ENCODE measurements around the gene APBA1.

APBA1 gene

DNA sequence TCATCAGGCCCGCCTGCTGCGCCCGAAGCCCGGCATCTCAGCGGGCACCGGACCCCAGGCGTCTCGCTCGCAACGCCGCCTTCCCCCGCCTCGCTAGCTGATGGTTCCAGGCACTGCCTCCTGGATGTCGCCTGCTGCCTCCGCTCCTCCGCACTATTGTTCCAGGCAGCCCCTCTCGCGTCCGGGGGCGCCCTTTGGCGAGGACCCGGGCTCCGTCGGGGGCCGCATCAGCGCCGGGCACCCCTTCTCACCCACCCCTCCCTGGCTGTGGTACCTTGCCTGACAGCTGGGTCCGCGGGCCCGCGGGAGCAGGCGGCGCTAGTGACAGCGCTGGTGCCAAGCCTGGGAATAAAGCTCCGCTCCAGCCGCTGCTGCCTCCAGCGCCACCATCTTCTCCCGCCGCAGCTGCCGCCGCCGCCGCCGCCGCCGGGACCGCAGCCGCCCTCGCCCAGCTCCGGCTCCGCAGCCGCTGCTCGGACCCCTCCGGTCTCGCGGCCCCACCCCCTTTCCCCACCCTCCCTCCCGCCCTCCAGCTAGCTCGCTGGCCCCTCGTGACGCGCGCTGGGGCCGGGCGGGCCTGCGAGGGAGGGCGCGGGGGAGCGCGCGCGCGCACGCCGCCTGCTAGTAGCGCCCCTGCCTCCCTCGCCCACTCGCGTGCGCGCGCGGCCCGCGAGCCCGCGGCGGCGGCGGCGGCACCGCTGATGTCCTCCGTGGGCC lies at the start of gene APBA1:
Gene APBA1, minus strand, starts transcription at position 493 of the 717 bp plus-strand sequence.
- DNase-seq (ENCODE audit: low read depth) = peak; percentile 24

GRCh38 chr9:69719983-69720382 lies 47.8 kb upstream of the APBA1 start:
- no peak for DNase-seq (ENCODE audit: low read depth)

- no peak for DNase-seq (ENCODE audit: low read depth)
These were observed 47.2 kb upstream of the APBA1 start for GRCh38 chr9:69719367-69719766.

GRCh38 chr9:69718218-69718617 lies 46.0 kb upstream of the APBA1 start:
- no peak for DNase-seq (ENCODE audit: low read depth)

DNA sequence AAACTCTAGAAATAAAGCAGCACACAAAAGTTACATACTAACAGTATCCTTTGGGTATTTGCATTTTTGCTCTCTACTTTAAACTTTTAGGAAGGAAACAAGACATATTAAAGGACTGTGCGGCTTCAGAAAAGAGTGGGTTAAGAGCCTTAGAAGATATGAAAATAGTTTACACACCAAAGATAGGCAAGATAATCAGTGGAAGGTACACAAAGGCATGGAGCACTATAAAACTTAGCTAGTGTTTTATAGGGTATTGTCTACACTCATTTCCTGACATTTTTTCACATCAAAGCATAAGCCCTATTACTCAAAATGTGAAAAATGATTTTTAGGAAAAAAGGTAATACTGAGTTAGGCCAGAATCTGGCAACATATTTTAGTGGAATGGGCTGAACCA lies 43.7 kb upstream of the APBA1 start:
- no peak for DNase-seq (ENCODE audit: low read depth)

DNA sequence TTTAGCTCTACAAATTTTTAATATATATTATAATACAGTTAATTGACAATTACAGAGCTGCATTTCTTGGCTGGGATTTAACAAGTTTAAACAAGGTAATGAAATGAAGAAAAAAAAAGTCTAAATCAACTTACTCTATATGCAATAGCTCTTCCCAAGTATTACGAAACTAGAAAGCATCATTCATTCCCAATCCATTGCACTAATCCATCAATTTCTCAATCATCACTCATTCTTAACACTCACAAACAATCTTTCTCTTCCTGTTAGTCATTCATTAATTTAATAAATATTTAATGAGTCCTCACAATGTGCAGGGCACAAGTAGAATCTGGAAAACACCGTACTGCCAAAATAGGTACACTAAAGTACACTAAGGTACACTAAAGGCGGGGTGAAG lies 42.9 kb upstream of the APBA1 start:
- no peak for DNase-seq (ENCODE audit: low read depth)

DNA sequence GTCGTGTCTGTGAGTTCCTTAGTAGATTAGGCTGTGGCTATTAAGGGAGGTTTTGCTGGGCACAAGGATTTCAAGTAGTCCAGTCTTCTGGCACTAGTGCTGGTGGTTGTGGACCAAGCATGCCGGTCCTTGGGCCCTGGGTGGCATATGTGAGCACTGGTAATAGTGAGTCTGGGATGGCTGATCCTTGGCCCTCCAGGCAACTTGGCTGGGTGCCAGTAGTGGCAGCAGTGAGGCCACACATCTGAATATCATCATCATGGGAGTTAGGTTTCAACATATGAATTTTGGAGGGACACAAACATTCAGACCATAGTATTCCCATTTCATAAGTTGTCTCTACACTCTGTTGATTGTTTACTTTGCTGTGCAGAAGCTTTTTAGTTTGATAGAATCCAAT lies 25.3 kb upstream of the APBA1 start:
- DNase-seq (ENCODE audit: low read depth) = no peak

DNA sequence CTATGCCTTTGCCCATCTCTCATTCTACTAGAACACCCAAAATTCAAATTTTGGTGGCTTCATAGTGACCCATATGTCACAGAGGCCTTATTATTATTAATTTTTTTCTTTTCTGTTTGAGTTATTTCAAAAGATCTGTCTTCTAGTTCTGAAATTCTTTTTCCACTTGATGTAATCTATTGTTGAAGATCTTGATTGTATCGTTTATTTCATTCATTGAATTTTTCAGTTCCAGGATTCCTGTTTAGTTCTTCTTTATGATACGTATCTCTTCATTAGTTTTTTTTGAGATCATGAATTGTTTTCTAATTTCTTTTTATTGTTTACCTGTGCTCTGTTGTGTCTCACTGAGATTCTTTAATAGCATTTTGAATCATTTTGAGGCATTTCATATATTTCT lies 24.6 kb upstream of the APBA1 start:
- no peak for DNase-seq (ENCODE audit: low read depth)

DNA sequence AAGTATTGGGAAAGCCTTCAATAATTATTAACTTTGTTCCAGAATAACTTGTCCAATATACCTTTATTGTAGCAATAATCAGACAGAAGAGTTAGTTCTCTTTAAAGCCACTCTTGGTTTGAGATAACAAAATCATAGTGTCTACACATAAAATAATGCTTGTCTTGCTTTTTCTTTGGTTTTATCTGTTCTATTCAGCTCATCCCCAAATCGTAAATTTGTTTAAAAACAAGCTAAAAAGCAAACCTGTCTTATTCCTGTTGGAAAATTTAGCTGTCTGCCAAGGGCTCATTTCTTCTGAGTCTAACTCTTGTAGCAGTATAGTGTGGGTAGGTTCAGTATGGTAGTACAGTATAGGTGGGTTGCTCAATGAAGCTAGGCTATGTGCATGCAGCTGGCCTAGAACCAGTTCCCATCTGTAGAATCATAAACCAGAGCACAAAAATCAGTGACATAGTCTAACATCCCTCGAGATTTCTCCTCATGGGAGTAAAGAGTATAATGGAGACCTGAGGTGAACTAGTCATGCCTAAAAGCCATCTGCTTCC lies 17.9 kb upstream of the APBA1 start:
- DNase-seq (ENCODE audit: low read depth) = no peak

DNA sequence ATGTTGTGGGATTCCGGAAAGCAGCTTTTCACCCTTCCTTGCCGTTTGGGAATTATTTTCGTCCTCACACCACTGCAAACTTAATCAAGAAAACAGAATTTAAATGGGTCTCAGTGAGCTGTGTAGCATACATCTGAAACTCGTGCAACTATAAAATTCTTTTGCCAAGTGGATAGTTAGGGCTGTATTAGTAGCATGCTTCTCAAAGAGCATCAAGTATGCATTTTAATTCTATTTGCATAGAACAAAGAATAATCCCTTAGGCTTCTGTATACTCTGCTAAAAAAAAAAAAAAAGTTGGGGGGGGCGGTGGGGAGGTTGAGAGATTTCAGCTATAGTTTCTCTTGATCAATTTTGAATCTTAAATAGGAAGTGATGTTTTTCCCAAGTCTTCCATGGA lies 11.8 kb upstream of the APBA1 start:
- no peak for DNase-seq (ENCODE audit: low read depth)

- no peak for DNase-seq (ENCODE audit: low read depth)
These were observed 6.8 kb upstream of the APBA1 start for GRCh38 chr9:69678843-69679538.

- DNase-seq (ENCODE audit: low read depth) = no peak
These were observed 5.8 kb upstream of the APBA1 start for GRCh38 chr9:69677931-69678330.

DNA sequence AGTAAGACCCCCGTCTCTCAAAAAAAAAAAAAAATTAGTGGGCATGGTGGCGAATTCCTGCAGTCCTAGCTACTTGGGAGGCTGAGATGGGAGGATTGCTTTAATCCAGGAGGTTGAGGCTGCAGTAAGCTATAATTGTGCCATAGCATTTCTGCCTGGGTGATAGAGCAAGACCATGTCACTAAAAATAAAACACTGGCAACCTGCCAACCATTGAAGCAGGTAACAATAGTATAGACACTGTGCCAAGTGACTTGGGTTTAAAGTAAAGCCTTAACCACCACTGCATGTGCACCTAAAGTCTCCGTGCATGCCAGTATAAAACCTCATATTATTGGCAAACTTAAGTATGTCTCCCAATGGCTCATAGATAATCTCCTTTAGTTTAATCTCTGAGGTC lies 3.4 kb upstream of the APBA1 start:
- DNase-seq (ENCODE audit: low read depth) = no peak

DNA sequence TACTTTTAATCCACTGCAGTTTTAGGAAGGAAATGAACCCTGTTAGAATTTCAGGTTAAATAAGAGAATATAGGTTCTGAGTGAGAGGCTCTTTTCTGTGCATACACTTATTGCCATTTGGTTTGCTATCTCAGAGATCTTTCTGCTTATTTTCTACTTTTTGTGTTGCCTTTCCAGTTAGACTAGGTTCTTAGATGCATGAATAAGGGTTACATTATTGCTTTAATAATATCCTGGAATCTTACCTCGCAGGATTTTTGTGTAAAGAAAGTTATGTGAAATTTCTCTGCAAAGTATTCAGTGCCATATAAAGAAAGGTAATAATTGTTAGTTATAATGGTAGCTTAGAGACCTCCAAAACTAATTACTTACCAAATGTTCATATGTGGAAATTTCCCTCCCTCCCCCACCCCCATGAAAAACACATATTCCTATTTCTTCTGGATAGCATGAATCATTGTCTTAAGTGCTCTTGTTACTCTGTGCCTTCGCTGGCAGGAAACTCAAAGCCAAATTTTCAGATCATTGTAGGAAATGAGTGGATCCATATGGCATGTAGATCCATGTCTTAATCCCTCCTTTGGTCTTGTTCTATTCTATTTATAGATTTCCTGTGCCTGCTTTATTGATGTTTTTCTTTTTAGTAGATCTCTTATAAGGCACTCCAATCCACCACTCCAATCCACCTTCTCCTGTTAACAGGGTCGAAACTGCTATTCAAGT lies 2.7 kb upstream of the APBA1 start:
- DNase-seq (ENCODE audit: low read depth) = no peak

DNA sequence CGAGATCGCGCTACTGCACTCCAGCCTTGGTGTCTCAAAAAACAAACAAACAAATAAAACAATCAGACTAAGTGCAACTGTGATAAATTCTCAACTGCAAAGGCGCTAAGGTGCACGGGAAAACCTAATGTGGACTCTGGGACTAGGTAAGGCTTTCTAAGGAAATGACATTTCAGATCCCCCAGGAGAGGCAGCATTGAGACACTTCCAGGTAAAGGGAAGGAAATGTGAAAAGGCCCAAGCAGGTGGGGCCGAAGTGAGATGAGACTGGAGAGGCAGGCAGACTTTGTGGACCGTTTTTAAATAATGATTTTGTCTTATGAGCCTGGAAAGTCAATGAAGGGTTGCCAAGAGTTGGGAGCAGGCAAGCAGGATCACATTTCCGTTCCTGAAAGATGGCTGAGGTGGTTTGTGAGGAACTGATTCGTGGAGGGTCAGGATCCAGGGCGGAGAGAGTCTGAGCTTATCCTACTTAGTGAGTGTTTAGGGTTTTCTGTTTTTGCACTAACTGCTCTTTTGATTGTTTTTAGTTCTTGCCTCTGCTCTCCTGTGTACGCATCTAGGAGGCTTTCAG lies 2.0 kb upstream of the APBA1 start:
- no peak for DNase-seq (ENCODE audit: low read depth)

DNA sequence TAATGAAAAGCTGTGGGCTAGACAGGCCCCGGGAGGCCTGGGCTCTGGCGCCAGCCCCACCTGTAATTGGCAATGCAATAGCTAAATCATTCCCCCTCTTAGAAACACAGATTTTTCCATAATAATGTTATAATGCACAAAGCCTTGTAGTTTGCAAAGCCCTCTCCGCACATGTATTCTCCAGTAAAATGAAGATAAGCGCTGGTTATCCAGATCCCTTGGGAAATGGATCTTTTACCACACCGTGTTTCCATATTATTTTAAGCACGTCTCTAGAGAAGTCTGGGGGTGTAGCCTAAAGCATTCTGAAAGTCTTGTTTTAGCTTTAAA lies 1.1 kb upstream of the APBA1 start:
- DNase-seq (ENCODE audit: low read depth) = no peak

GRCh38 chr9:69672596-69673310 lies 582 bp upstream of the APBA1 start:
- peak; percentile 63 for DNase-seq (ENCODE audit: low read depth)

GRCh38 chr9:69671311-69671878 lies 776 bp downstream of the APBA1 start:
- DNase-seq (ENCODE audit: low read depth) = no peak

DNA sequence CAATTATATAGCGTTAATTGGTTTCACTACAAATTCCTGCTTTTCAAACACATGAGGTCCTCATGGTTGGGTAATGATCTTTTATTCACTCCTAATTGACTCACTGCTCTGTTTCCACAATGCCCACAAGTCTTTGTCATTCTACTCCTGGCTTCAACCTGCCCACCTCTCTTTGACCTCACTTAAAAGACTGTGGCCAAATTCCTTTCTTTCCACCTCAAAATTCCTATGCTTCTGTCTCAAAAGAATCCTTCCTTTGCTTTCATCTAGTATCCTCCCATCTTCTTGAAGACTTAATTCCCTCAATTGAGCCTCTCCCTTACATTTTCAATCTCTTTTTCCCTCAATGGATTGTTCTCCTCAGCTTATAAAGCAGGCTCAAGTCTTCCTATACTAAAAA lies 4.9 kb downstream of the APBA1 start:
- DNase-seq (ENCODE audit: low read depth) = no peak

- DNase-seq (ENCODE audit: low read depth) = no peak
These were observed 11.9 kb downstream of the APBA1 start for GRCh38 chr9:69660304-69660703.

DNA sequence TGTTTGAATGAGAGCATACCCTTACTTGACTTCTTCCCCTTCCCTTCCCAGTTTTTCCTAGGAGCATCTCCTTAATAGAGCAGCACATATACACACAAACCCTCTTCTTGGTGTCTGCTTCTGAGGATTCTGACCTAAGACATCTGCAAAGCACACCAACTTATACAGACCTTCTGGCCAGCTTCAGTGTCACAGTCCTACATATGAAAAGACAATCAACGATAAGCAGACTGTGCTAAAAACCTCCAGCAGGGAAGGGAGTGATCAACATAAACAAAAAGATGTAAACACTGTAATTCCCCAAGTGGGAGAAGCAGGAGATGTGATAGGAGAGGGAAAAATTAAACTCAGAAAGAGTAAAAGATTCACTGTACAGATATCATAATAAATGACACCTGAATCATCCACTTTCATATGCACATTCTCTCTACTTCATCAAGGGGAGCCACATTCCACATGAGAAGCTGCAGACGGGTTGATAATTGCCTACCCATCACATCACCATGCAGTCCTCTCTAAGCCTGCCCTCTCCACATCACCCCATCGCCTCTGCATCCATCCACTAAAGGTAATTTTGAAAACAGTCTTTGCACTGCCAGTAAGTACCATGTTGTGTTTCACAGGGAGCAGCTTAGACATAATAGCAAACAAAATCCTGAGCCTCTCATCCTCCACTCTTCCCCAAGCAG lies 13.0 kb downstream of the APBA1 start:
- DNase-seq (ENCODE audit: low read depth) = no peak

Data from stimulated activated CD8-positive, alpha-beta memory T cell treated with anti-CD3 and anti-CD28 coated beads, Interleukin-4, amount 100 ng/mL, for 24 hours (primary cell).